ENCODE measurements around the gene FARS2.
"Not testable (repeated sequence)": the region's sequence is repeated elsewhere in the genome, so short reads cannot be mapped to it uniquely, and the experiment has no call there.

Gene FARS2

DNA sequence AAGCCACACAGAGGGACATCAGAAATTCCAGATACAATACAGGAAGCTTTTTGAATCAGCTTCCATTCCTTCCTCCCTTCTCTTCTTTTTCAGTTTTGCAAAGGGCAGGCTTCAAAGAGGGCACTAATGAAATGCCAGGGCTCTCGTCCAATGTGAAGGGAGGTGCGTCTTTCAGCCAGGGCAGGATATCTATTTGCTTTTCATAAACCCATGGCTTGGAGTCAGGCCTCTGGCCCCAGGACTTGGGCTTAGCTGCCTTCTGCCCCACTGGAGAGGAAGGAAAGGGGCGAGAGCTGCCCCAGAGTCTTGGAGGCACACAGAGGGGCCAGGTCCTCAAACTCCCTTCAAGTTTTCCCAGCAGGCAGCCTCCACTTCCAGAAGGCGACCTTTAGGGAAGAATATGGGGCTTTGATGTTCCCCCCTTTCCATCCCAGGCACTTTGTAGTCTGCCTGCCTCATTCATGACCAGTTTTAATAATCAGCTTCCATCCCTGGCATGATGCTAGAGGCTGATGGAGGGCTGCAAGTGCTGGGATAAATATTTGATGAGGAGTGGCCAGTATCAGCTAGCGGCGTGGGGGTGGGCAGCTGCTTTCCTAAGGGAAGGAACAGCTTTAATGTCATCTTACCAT lies 510.6 kb downstream of the FARS2 start:
- no peak for DNase-seq

GRCh38 chr6:5772408-5773120 lies 511.3 kb downstream of the FARS2 start:
- DNase-seq, result no peak

GRCh38 chr6:5776104-5776503 lies 514.8 kb downstream of the FARS2 start:
- DNase-seq, result no peak

DNA sequence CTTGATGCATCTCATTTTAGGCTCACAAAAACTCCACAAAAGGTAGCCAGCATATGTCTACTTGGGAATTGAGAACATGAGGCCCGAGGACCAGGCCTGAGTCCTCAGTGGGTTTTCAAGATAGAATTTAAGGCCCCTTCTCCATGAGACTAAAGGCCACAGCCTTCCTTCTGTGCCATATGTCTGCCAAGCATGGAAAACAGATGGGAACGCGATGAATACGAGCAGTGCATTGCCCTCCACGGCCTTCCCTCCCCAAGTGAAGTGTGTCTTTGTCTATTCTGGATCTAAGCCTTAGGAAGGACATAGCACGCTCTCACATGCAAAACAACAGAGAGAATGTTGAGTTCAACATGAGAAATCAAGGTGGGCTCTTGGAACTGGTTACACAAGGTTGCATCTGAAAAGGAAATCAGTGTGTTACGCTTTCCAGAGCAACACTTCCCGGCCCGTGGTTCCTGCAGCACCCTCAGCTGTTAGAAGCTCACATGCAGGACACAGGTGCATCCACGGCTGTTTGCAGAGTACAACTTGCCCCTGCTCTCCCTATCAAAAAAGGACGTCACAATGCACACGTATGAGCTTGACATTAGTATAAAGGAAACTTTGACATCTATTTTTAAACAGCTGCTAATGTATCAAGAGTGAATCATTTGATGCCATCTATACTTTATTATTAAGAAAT lies 515.5 kb downstream of the FARS2 start:
- no peak for DNase-seq

- no peak for DNase-seq
Measured at GRCh38 chr6:5778317-5778857, 517.1 kb downstream of the FARS2 start.

- no peak for DNase-seq
Measured at GRCh38 chr6:5778906-5779305, 517.6 kb downstream of the FARS2 start.

GRCh38 chr6:5781019-5781418 lies 519.7 kb downstream of the FARS2 start:
- no peak for DNase-seq

DNA sequence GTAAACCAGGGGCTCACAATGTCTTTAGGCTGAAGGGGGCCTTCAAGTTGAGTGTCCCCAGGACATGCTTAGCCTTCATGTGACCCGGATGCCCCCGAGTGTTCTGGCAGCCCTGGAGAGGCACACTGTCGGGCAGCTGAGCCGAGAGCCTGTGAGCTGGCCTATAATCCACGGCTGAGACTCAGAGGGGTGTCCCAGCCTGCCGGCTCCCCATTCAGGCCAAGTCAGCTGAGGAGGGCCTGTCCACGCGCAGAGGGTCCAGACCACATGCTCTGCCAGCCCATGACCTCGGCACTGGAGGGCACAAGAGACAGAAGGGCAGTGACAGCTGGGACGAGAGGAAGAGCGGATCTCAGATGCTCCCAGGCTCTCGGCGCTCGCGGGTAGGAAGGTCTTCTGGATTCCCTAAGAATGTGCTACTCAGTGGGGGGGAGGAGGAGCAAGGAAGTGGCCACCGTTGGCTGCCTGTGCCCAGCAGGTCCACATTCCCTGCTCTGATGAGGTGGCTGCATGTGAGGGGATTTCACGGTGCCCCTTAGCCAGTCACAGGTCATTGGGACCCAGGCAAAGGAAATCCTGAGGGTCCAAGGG lies 520.7 kb downstream of the FARS2 start:
- no peak for DNase-seq

- DNase-seq, result no peak
Measured at GRCh38 chr6:5782783-5783547, 521.7 kb downstream of the FARS2 start.

DNA sequence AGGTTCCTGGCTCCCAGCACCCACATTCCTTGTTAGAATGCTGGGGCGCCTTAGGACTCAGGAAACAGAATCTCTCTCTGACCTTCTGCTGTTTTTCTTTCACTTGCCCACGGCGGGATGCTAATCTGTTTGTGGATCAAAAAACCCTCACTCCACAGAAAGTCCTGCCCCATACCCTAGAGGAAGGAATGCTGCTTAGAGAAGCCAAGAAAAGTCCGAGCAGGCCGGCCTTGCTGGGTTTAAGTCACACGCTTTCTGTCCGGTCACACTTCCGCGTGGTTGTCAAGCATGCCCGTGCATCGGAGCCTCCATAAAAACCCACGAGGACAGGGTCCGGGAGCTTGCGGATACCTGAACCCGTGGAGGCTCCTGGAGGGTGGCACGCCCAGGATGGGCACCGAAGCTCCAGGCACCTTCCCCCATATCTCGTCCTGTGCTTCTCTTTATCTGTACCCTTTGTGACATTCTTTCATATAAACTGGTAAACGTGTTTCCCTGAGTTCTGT lies 522.3 kb downstream of the FARS2 start:
- DNase-seq, result no peak

- no peak for DNase-seq
Measured at GRCh38 chr6:5785249-5785648, 523.9 kb downstream of the FARS2 start.

GRCh38 chr6:5786321-5786968 lies 525.1 kb downstream of the FARS2 start:
- no peak for DNase-seq

DNA sequence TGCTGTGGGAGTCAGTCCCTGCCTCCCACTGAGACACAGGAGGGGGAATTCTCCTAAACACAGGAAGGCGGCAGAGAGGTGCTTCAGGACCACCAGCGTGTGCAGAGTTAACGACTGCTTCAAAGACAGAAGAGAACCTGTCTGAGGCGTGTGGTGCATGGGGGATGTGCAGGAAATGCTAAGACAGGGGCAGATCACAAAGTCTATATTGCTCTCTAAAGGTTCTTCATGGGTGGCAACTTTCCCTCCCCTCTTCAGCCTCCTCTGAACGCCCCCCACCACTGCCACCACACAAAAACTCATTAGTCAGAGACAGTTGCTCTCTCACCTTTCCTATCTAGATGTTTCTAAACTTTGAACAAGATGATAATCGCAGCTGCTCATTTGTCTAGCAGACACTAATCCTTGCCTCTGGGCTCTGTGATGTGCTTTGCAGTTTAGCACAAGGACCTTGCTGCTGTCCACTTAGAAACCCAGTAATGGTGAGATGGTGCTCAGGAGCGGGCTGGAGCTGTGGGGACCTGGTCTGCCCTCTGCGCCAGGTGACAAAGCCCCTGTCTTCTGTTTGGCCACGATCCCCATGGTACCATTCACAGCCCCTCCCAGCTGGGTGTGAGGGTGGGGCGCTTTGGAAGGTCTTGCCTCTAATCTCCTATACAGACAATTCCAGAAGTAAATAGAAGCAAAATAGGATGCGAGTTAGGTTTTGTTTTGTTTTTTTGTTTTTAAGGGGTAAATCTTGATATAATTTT lies 525.8 kb downstream of the FARS2 start:
- no peak for DNase-seq

GRCh38 chr6:5789426-5789825 lies 528.1 kb downstream of the FARS2 start:
- DNase-seq, result not testable (repeated sequence)

DNA sequence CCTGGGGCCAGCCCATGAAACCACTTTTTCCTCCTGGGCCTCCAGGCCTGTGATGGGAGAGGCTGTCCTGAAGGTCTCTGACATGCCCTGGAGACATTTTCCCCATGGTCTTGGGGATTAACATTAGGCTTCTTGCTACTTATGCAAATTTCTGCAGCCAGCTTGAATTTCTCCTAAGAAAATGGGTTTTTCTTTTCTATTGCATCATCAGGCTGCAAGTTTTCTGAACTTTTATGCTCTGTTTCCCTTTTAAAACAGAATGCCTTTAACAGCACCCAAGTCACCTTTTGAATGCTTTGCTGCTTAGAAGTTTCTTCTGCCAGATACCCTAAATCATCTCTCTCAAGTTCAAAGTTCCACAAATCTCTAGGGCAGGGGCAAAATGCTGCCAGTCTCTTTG lies 535.2 kb downstream of the FARS2 start:
- DNase-seq, result not testable (repeated sequence)

GRCh38 chr6:5806406-5806805 lies 545.1 kb downstream of the FARS2 start:
- DNase-seq, result not testable (repeated sequence)

DNA sequence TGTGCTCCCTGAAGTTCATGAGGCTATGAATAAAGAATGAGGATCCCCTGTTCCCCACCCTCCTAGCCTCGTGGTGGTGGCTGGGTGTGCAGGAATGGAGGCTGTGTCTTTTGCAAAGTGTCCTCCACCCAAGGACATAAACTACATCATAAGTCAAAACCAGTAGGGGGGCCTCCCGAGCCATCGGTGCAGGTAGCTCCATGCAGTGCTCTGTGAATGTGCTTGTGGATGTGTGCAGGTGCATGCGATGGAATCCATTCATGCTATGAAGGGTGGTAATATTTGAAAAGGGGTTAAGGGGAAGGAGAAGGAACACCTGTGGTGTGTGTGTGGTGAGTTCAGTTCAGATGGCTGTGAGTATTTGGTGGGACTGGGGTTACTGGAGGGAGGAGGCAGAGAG lies 548.1 kb downstream of the FARS2 start:
- DNase-seq, result no peak

GRCh38 chr6:5811997-5812396 lies 550.7 kb downstream of the FARS2 start:
- DNase-seq, result no peak

GRCh38 chr6:5813625-5814027 lies 552.3 kb downstream of the FARS2 start:
- DNase-seq, result peak; percentile 24

DNA sequence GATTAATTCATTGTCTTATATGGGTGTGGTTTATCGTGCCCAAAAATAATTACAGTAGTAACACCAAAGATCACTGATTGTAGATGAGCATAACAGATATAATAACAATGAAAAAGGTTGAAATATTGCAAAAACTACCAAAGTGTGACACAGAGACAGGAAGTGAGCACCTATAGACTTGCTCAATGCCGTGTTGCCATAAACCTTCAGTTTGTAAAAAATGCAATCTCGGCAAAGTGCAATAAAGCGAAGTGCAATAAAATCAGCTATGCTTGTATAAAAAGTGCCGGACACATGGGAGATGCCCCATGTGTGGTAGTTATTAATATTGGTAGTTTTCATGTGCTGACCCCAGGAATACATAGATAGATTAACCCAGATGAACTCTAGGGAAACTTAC lies 552.8 kb downstream of the FARS2 start:
- DNase-seq, result no peak

DNA sequence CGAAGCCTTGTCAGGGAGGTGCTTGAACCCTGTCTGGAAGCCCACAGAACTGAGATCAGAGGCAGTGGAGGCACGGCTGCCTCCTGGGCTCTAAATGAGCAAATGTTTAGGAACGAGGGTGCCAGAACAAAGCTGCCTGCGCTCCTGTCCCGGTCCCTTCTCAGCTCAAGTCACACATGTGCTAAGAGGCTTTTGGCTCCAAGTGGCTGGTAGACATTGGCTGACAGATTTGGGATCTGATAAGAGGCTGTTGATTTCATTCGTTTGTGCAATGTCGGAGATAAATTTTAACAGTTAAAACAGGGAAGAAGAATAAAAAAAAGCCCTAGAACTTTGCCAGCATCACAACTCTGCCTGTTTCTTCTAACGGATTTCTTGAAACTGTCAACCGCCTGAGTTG lies 553.6 kb downstream of the FARS2 start:
- no peak for DNase-seq
